ENCODE results near the gene PDE6H. TPM values are rescaled to one million over a fixed set of nuclear protein-coding genes. Genes with fewer than 3 reads are reported as not detected.

Gene PDE6H
- total and polyA plus RNA-seq, 2 donors (not counting 3 experiments of a cell fraction or from before 2014, with no cell fraction given): not detected

DNA sequence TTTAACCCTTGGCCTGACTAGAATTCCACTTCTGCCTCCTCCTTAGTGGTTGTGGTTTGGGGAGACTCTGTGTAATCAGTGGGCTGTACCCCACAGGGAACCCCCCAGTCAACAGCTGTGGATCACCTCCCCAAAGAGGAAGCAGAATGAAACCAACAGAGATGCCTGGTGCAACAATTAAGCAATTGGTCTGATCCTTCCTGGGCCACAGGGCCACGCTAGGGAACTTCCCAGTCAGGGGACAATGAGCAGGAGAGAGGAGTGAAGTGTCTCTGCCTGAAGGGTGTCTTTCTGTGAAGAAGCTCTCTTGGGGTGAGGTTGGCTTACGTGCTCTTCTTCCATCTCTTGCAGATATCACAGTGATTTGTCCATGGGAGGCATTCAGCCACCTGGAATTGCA lies 8.2 kb downstream of the PDE6H start:
- CTCF ChIA-PET: interaction anchor here (1.4 kb wide), 1 partner anchor 134 kb away, joined by 5 read pairs; no protein-coding TSS in a partner anchor

More for the DNA sequence above, 8.2 kb downstream of the PDE6H start:
- Histone ChIP-seq H3K9me3 (replicated peaks; ENCODE audit: control insufficient read depth, insufficient read depth, low read length) (no peaks in the 10 kb centered on the region), H3K4me1 (ENCODE audit: control insufficient read depth, extremely low read depth, insufficient read depth, low read length) (no peaks in the 10 kb centered on the region), H4K20me1 (replicated peaks; ENCODE audit: control insufficient read depth, extremely low read depth, insufficient read depth, low read length) (no peaks in the 10 kb centered on the region), H3K27me3 (ENCODE audit: control insufficient read depth in 2 of 2, insufficient read depth in 2 of 2, low read length in 2 of 2) (no peaks in the 10 kb centered on the region), H3K9ac (replicated peaks; ENCODE audit: extremely low read depth, insufficient read depth, low read length) (no peak overlapping the region), H3K4me2 (ENCODE audit: insufficient read depth, low read length) (no peak overlapping the region), H3K36me3 (ENCODE audit: control insufficient read depth in 2 of 2, extremely low read depth in 1 of 2, insufficient read depth in 2 of 2, low read length in 2 of 2) (no peaks in the 10 kb centered on the region), H3K27ac (ENCODE audit: insufficient read depth, low read depth, low read length) (no peak overlapping the region), H3K9me1 (replicated peaks; ENCODE audit: control insufficient read depth, extremely low read depth, insufficient read depth, low read length) (no peaks in the 10 kb centered on the region), H3K79me2 (ENCODE audit: control insufficient read depth, insufficient read depth, low read length) (no peaks in the 10 kb centered on the region), H2AFZ (ENCODE audit: low read depth, low read length) (no peak overlapping the region), H3K4me3 (replicated peaks in 1 of 3; ENCODE audit: insufficient read depth in 1 of 3, low read depth in 1 of 3, low read length in 3 of 3) (no peak overlapping the region)
- FAIRE-seq (no peak), DNase-seq (ENCODE audit: low read depth, low spot score) (no peak)
- BruUV-seq (replicated peaks): no TSS peak
- dilution Hi-C loops (cut with MboI; ENCODE audit: extremely low pct_ligation_motif_present, low sequenced_read_pairs) (no loop called here), intact Hi-C loops (cut with micrococcal nuclease) (no loop called here)
- POLR2A ChIA-PET: no interaction called here
- TF ChIP-seq POLR2A (IDR thresholded peaks at IDR 0.05; ENCODE audit: low read depth, low read length): no peak
- no peak for TF ChIP-seq FOS (IDR thresholded peaks at IDR 0.05; ENCODE audit: borderline replicate concordance, insufficient read depth, low read length)
- no peak for TF ChIP-seq MAX (IDR thresholded peaks at IDR 0.05; ENCODE audit: insufficient read depth, insufficient read length)
- no peak for TF ChIP-seq MYC (IDR thresholded peaks at IDR 0.05; ENCODE audit: low read depth, low read length)
- no peak for TF ChIP-seq JUN (IDR thresholded peaks at IDR 0.05; ENCODE audit: borderline replicate concordance, insufficient read depth, insufficient read length, low read depth)
- TF ChIP-seq POLR2AphosphoS5 (IDR thresholded peaks at IDR 0.05; ENCODE audit: insufficient read depth, low read depth, low read length): no peak
- TF ChIP-seq EZH2 (IDR thresholded peaks at IDR 0.05; ENCODE audit: borderline replicate concordance, low read depth, low read length, severe bottlenecking): no peak
- TF ChIP-seq, protein P1, sequence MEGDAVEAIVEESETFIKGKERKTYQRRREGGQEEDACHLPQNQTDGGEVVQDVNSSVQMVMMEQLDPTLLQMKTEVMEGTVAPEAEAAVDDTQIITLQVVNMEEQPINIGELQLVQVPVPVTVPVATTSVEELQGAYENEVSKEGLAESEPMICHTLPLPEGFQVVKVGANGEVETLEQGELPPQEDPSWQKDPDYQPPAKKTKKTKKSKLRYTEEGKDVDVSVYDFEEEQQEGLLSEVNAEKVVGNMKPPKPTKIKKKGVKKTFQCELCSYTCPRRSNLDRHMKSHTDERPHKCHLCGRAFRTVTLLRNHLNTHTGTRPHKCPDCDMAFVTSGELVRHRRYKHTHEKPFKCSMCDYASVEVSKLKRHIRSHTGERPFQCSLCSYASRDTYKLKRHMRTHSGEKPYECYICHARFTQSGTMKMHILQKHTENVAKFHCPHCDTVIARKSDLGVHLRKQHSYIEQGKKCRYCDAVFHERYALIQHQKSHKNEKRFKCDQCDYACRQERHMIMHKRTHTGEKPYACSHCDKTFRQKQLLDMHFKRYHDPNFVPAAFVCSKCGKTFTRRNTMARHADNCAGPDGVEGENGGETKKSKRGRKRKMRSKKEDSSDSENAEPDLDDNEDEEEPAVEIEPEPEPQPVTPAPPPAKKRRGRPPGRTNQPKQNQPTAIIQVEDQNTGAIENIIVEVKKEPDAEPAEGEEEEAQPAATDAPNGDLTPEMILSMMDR (IDR thresholded peaks at IDR 0.05; ENCODE audit: extremely low read depth in 1 of 2, insufficient read depth in 1 of 2, low read depth in 1 of 2, low read length in 2 of 2): no peak
